HUES6 (cell line): ENCODE results near the gene CASTOR1.

Experiments
- H3K27ac ChIP-seq: 2 replicates; pipeline ENCODE4 v1.7.0; 2013; ENCODE audit warnings: low read depth, mild to moderate bottlenecking, low read length, inconsistent platforms
- H3K27me3 ChIP-seq: 2 replicates; pipeline ENCODE4 v1.6.1; 2013; ENCODE audit warnings: low read length; ENCODE audit not compliant: control insufficient read depth, insufficient read depth
- H3K36me3 ChIP-seq: 2 replicates; pipeline ENCODE4 v1.6.1; 2013; ENCODE audit warnings: low read length; ENCODE audit not compliant: control insufficient read depth, insufficient read depth
- H3K4me1 ChIP-seq: 2 replicates; pipeline ENCODE4 v1.6.1; 2013; ENCODE audit warnings: low read length; ENCODE audit not compliant: control insufficient read depth, insufficient read depth
- H3K4me3 ChIP-seq: 2 replicates; pipeline ENCODE4 v1.5.1; 2013; ENCODE audit warnings: low read depth, low read length
- H3K9ac ChIP-seq: one replicate; pipeline ENCODE4 v1.6.1; 2013; ENCODE audit warnings: mild to moderate bottlenecking, low read length
- H3K9me3 ChIP-seq: 2 replicates; pipeline ENCODE4 v1.6.1; 2013; ENCODE audit warnings: low read depth, low read length; ENCODE audit not compliant: control insufficient read depth, insufficient read depth

CASTOR1 gene

DNA sequence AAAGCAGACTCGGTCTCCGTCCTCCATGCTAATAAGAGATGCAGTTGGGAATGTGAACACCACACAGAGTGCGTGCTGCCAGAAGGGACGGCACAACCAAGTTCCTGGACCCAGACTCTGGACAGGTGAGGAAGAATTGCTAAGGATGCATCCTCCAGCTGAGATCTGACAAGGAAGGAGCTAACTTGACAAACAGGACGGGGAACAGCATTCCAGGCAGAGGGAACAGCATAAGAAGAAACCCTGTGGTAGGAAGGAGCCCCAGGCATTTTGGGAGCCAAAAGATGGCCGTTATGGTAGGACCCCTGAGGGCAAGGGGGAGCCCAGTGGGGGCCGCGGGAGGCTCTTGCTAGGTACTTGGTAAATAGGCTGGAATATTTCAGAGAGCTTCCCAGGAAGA is 28.6 kb downstream of the CASTOR1 start:
- no peak overlapping the region for H3K27ac ChIP-seq
- H3K27me3 ChIP-seq: peaks cover 8% of the 10 kb centered on the region
- H3K9ac ChIP-seq: no peak overlapping the region
- no peak overlapping the region for H3K4me3 ChIP-seq
- peaks cover 30% of the 10 kb centered on the region for H3K4me1 ChIP-seq
- no peaks in the 10 kb centered on the region for H3K9me3 ChIP-seq
- no peaks in the 10 kb centered on the region for H3K36me3 ChIP-seq

DNA sequence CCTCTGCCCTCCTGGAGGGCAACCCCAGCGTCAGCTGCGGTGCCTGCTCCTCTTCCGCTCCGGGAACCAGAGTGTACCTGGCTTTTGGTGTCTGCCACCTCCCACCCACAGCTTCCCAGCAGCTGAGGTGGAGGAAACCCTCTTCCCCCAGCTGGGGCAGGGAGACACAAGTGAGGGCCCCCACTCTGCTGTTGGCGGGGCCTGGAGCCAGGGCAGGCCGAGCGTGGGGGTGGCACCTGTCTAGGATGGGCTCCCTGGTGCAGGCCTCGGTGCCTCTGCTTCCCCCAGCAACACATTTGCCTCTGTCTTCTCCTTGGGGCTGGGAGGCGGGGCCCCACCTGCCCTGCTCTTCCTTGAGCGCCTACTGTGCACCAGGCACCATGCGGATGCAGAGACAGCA is 29.0 kb downstream of the CASTOR1 start:
- Histone ChIP-seq H3K36me3 (no peaks in the 10 kb centered on the region), H3K4me3 (no peak overlapping the region), H3K9ac (no peak overlapping the region), H3K9me3 (no peaks in the 10 kb centered on the region), H3K27ac (no peak overlapping the region), H3K27me3 (peaks cover 8% of the 10 kb centered on the region), H3K4me1 (peaks cover 30% of the 10 kb centered on the region)

DNA sequence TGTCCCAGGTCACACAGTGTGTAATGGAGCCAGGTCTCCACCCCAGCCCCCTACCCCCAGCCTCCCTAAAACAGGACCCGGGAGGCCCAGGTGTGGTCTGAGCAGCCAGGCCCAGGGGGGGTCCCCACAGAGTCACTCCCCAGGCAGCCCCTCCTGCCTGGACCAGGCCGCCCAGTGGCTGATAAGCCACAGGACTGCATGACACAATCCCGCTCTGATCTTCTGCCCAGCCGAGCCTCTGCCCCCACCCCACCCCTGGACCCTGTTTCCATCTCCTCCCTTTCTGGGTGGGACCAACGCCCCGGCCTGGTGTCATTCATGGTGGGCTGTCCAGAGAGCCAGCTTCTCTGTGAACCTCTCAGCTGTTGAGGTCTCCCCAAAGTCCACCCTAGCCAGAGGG is 35.0 kb downstream of the CASTOR1 start:
- Histone ChIP-seq H3K4me3 (no peak overlapping the region), H3K9me3 (no peaks in the 10 kb centered on the region), H3K9ac (no peak overlapping the region), H3K27ac (no peak overlapping the region), H3K27me3 (no peaks in the 10 kb centered on the region), H3K4me1 (peaks cover 46% of the 10 kb centered on the region), H3K36me3 (no peaks in the 10 kb centered on the region)

DNA sequence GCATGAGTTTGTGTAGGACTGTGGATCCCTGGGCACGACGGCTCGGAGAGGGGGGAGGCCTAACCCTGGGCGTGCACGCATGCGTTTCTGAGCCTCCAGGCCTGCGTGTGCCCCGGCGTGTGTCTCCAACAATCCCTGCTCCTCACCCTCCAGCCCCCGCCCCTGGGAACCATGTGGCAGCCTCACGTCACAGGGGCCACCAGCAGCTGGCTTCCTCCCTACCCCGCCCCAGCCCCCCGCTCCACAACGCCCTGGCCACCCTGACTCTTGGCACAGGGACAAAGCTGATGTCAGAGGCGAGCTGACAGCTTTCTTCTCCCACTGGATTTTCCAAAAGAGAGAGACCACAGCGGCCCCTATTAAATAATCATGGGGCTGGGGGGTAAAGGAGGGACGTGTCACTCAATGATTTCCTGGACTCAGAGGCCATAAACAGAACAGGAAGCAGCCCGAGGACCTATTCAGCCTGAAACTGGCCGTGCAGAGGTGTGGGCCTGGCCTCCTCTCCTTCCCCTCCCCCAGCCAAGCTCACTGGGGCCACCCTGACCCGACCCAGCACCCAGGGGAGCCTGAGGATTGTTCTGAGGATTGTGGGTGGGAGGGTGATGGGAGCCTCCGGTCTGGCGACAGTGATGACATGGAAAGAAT is 36.0 kb downstream of the CASTOR1 start:
- no peak overlapping the region for H3K4me3 ChIP-seq
- peaks cover 52% of the 10 kb centered on the region for H3K4me1 ChIP-seq
- no peaks in the 10 kb centered on the region for H3K36me3 ChIP-seq
- H3K27me3 ChIP-seq: no peaks in the 10 kb centered on the region
- H3K9me3 ChIP-seq: no peaks in the 10 kb centered on the region
- no peak overlapping the region for H3K27ac ChIP-seq
- H3K9ac ChIP-seq: peak overlapping the region; percentile 23

DNA sequence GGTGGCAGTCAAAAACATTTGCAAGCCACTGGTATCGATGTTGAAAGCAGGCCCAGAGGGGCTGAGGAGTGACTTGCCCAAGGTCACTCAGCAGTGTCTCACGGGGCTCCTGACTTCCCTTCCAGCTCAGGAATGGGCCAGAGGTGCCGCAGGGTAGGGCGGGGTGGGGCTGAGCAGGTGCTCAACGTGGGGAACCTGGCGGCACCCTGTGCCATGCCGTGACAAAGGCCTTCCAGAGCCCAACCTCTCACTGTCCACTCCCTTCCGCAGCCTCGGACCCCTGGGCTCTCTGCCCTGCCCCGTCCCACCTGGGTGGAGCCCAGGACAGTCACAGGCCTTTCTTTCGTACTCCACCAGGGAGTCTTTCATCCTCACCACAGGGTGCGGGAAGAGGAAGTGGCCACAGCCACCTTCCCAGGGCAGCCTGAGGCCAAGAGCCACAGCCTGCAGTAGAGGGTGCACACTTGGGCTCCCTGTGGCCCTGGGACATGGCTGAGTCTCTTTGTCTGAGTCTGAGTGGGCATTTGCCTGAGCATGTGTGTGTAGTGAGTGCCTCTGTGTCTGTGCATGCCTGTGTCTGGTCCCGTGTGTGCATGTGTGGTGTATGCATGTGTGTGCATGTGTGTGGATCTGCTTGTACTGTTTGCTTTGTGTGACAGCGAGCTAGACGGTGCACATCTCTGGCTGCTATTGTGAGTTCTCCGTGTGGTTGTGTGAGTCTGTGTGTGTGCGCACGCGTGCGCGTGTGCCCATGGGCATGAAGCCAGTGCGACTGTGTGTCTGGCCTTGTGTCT is 36.7 kb downstream of the CASTOR1 start:
- no peak overlapping the region for H3K4me3 ChIP-seq
- peaks cover 1% of the 10 kb centered on the region; the same call in 1 of the 2 replicates for H3K27me3 ChIP-seq
- H3K9me3 ChIP-seq: no peaks in the 10 kb centered on the region
- no peak overlapping the region for H3K27ac ChIP-seq
- peaks cover 45% of the 10 kb centered on the region for H3K4me1 ChIP-seq
- H3K9ac ChIP-seq: peak overlapping the region; percentile 23
- no peaks in the 10 kb centered on the region for H3K36me3 ChIP-seq

DNA sequence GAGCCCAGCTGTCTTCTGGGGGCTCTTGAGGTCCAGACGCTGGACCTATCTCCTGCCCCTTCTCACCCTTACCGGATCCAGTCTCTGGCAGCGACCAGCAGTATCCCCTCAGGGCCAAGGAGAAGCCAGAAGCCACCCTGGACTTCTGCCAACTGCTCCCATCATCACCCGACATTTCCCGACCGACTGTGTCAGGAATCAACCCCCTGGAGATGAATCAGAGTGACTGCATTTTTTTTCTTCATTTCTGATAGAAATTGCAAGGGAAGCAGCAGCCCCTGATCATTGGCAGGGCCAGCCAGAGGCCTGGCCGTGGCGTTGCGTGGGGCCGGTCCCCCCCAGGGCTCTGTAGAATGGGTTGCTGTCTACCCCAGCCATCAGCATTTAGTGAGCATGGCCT is 37.6 kb downstream of the CASTOR1 start:
- Histone ChIP-seq H3K27me3 (peaks cover 9% of the 10 kb centered on the region; the same call in 1 of the 2 replicates), H3K4me3 (no peak overlapping the region), H3K9me3 (no peaks in the 10 kb centered on the region), H3K9ac (no peak overlapping the region), H3K27ac (no peak overlapping the region), H3K4me1 (peaks cover 42% of the 10 kb centered on the region), H3K36me3 (no peaks in the 10 kb centered on the region)

DNA sequence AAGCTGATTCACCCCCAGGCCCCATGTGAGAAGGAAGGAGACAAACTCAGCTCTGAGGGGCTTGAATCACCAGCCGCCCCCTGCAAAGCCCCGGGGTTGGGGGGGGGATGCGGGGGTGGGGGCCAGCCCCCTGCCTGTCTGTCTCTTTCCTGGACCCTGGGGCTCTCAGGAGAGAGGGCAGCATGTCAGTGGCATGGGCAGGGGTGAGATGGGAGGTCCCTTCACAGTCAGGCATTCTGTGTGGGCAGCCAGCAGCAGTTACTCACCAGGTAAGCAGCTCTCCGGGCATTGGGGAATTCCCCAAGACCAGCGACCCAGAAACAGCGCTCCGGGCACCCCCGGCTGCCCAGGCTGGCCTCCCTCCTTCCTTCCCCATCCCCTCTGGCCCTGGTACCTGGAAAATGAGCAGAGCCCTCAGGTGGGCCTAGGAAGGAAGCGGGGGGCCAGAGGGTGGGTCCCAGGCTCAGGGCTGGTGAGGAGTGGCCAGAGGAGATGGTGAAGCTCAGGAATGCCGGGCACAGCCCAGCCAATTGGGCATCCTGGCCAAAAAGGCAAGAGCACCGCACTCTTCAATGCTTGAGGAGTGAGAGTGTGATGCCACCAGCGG is 38.5 kb downstream of the CASTOR1 start:
- H3K27ac ChIP-seq: no peak overlapping the region
- no peaks in the 10 kb centered on the region for H3K9me3 ChIP-seq
- no peak overlapping the region for H3K9ac ChIP-seq
- H3K4me1 ChIP-seq: peaks cover 33% of the 10 kb centered on the region
- no peak overlapping the region for H3K4me3 ChIP-seq
- no peaks in the 10 kb centered on the region for H3K36me3 ChIP-seq
- peaks cover 18% of the 10 kb centered on the region; the same call in 1 of the 2 replicates for H3K27me3 ChIP-seq

DNA sequence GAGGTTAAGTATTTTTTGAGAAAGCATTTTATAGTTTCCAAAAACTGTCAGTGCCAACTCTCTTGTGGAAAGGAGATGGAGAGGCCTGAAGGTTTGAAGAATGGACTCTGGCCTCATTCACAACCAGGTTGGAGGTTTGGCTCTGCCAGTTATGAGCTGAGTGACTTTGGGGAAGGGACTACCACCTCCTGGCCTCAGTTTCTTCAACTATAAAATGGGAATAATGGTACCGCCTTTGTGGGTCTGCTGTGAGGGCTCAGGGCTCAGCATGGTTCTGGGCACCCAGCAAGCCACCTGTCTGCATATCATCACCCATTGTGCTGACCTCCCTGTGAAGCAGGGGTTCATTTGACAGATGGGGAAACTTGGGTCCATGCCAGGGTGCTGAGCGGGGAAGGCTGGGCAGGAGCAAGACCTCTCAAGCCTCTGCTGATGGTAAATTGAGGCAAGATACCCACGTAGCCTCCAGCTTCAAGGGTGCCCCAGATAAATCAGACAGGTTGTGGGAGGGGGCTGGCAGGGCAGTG is 39.2 kb downstream of the CASTOR1 start:
- Histone ChIP-seq H3K36me3 (no peaks in the 10 kb centered on the region), H3K4me3 (no peak overlapping the region), H3K4me1 (peaks cover 40% of the 10 kb centered on the region), H3K27me3 (peaks cover 21% of the 10 kb centered on the region; the same call in 1 of the 2 replicates), H3K27ac (no peak overlapping the region), H3K9me3 (no peaks in the 10 kb centered on the region), H3K9ac (no peak overlapping the region)

DNA sequence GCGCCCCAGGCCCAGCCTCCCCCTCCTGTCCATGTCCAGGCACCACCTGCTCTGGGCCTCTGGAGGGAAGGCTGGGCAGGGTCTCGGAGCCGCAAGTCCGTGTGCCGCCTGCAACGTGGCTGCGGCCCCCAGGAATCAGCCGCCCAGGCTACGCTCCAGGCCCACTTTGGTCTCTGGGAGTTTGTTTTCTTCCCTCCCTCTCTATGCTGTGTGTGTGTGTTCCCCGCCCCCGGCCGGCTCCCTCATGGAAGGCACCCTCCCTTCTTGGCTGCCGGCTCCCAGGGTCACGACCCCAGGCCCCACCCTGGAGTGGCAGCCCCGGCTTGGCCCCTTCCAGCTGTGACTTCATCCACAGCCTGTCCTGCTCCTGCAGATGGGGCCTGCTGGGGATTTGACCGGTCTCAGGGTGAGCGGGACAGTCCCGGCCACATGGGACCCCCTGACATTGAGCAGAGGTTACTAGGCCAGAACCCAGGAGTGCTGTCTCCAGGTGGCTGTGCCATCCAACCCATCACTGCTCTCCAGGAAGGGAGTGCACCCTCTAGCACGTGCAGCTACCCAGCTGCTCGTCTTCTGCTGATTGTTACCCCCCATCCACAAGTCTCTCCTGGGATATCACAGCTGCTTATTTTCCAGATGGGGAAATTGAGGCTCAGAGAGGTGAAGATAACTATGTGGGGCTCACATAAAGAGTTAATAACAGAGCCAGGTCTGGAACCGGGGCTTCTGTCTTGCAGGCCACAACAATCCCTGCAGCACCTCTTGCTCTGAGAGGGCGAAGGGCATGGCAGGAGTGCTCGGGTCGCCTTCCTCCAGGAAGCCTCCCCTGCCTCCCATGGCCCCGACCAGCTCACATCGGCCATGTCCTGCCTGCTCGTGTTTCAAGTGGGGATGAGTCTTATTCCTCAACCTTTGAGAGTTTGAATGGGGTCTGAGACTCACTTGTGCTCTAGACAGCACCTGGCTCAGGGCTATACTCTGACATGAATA is 40.0 kb downstream of the CASTOR1 start:
- Histone ChIP-seq H3K4me1 (peaks cover 46% of the 10 kb centered on the region), H3K27ac (no peak overlapping the region), H3K9ac (no peak overlapping the region), H3K36me3 (no peaks in the 10 kb centered on the region), H3K27me3 (peaks cover 21% of the 10 kb centered on the region; the same call in 1 of the 2 replicates), H3K9me3 (no peaks in the 10 kb centered on the region), H3K4me3 (no peak overlapping the region)

DNA sequence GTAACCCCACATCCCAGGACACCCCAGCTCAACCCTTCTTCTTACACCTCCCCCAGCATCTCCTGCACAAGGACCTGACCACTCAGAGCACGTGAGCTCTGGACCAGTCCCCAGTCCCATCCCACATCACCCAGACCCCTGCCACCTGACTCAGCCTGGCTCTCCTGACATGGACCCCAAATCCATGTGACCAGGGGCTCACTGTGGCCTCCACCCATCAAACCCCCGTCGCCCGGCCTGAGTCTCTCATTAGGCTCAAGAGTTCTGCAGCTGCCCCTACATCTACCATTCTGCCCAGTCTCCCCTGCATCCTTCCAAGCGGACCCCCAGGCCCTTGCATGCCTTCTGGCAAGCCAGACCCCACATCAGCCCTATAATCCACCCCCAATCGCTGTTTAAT is 40.8 kb downstream of the CASTOR1 start:
- Histone ChIP-seq H3K27ac (no peak overlapping the region), H3K9ac (no peak overlapping the region), H3K4me1 (peaks cover 42% of the 10 kb centered on the region), H3K4me3 (no peak overlapping the region), H3K27me3 (peaks cover 21% of the 10 kb centered on the region; the same call in 1 of the 2 replicates), H3K36me3 (peaks cover 4% of the 10 kb centered on the region), H3K9me3 (no peaks in the 10 kb centered on the region)
